NB4 (cell line): ENCODE measurements around the gene SMAD2.

Experiments used
- CTCF ChIP-seq: IDR thresholded peaks from one replicate; pipeline ENCODE4 v1.5.1; 2012; ENCODE audit warnings: low read depth, low read length
- POLR2A ChIP-seq: IDR thresholded peaks from 2 replicates; pipeline ENCODE4 v1.6.1; 2011; ENCODE audit warnings: mild to moderate bottlenecking; ENCODE audit not compliant: insufficient read length; ENCODE audit errors: extremely low read depth

GRCh38 chr18:47767699-47768098 is 162.8 kb downstream of the SMAD2 start:
- TF ChIP-seq CTCF (no peak), POLR2A (no peak)
